Esophagus squamous epithelium (tissue), 5 donors: ENCODE data around the gene RABGAP1L. TPM values are rescaled to one million over a fixed set of nuclear protein-coding genes. Genes with fewer than 3 reads are reported as not detected.

Source experiments
- DNase-seq: peaks from one replicate; lab custom pipeline; 2025; lab: John Stamatoyannopoulos, UW
- H3K27ac ChIP-seq, 4 donors: fragments of 200-600 bp; sonication (generic); one replicate each; pipeline ENCODE4 v1.5.1; 2016 to 2019; ENCODE audit warnings: mild to moderate bottlenecking in 1 of 4
- H3K27me3 ChIP-seq, 4 donors: fragments of 200-600 bp; sonication (generic); 1 replicate in 3 of 4; 2 replicates in 1 of 4; pipeline versions ENCODE4 v1.5.1 to v1.6.0; 2017 to 2021; ENCODE audit warnings: antibody characterized with exemption in 1 of 4
- H3K36me3 ChIP-seq, 3 donors: fragments of 200-600 bp; sonication (generic); one replicate each; pipeline ENCODE4 v1.5.1; 2016 to 2019
- H3K4me1 ChIP-seq, 3 donors: fragments of 200-600 bp; sonication (generic); one replicate each; pipeline ENCODE4 v1.5.1; 2017 to 2019
- H3K4me3 ChIP-seq, 4 donors: fragments of 200-600 bp; sonication (generic); 1 replicate in 3 of 4; 2 replicates in 1 of 4; pipeline ENCODE4 v1.5.1; 2016 to 2019; ENCODE audit warnings: mild to moderate bottlenecking in 2 of 4, moderate library complexity in 1 of 4
- H3K9me3 ChIP-seq, 3 donors: fragments of 200-600 bp; sonication (generic); one replicate each; pipeline ENCODE4 v1.5.1; 2016 to 2019
- CTCF ChIP-seq, 6 experiments: fragments of 450-650 bp in 4 of 6; fragments of 200-600 bp in 2 of 6; sonication (generic) in 2 of 6; IDR thresholded peaks; one replicate each; pipeline ENCODE4 v1.5.1; 2016 to 2019; ENCODE audit warnings: antibody characterized with exemption in 6 of 6, mild to moderate bottlenecking in 4 of 6, moderate library complexity in 4 of 6
- POLR2A ChIP-seq, 4 donors: fragments of 450-650 bp; IDR thresholded peaks; one replicate each; pipeline ENCODE4 v1.6.1; 2017; ENCODE audit warnings: antibody characterized with exemption in 4 of 4, mild to moderate bottlenecking in 4 of 4, moderate library complexity in 3 of 4
- WGBS, 2 donors: methylation state at CpG; one replicate each; pipeline ENCODE4 v1.1.5; 2018; 5-methylcytosine and 5-hydroxymethylcytosine counted together
- intact Hi-C: fragments of 100-400 bp; cut with DNase I; formaldehyde crosslinking; loops from one replicate; pipeline ENCODE4 v1.15.0; 2022
- total RNA-seq, 4 donors: library from RNA; depleted of rRNA; stranded (reverse); fragments of >200 nt; gene quantifications; one replicate each; pipeline ENCODE4 v1.1.0, GENCODE V29; 2016
- donor health status: DM: yes; HTN: yes; CAD: no.

The RABGAP1L gene
- total RNA-seq, 4 donors from 2014 or later, result 35.7 to 45.6 (median 41.0) TPM

DNA sequence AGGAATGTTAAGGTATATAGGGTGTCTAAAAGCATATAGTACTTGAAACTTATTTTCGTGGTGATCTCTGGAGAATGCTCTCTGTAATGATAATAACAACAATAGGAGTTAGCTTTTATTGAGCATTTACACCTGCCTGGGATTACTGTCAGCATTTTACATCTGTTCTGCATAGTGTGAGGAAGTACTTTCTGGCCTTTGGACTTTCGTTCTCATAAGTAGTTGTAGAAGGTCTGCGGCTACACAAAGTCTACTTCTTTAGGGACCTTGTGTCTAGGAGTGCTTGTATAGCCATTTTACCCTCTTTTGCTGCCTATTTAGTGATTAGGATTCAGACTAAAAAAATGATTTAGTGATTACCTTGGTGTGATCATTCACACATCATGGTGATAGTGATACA lies 184.8 kb downstream of the RABGAP1L start:
- no peaks in the 10 kb centered on the region for H3K36me3 ChIP-seq
- no peaks in the 10 kb centered on the region for H3K27me3 ChIP-seq
- peaks cover 0 to 4% (median 0%) of the 10 kb centered on the region in 3 donors for H3K9me3 ChIP-seq
- no peaks in the 10 kb centered on the region for H3K4me1 ChIP-seq
- H3K27ac ChIP-seq, result no peak overlapping the region
- WGBS, 2 donors, result 86 to 87% methylated on average over 3 of the region's 3 CpGs
- intact Hi-C loops, result no loop called here
- H3K4me3 ChIP-seq, result no peak overlapping the region
- no peak for TF ChIP-seq CTCF (IDR thresholded peaks at IDR 0.05)
- no peak for TF ChIP-seq POLR2A (IDR thresholded peaks at IDR 0.05)
- DNase-seq, result no peak

DNA sequence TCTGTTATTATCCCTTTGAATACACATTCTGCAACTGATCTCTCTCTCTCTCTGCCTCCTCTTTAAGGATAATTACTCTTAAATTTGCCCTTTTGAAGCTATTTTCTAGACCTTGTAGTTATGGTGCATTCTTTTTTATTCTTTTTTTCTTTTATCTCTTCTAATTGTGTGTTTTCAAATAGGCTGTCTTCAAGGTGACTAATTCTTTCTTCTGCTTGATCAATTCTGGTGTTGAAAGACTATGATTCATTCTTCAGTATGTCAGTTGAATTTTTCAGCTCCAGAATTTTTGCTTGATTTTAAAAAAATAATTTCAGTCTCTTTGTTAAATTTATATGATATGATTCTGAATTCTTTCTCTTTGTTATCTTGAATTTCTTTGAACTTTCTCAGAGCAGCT lies 192.8 kb downstream of the RABGAP1L start:
- no peak for DNase-seq
- no peak overlapping the region for H3K4me3 ChIP-seq

GRCh38 chr1:174352883-174353608 lies 193.7 kb downstream of the RABGAP1L start:
- H3K36me3 ChIP-seq, result no peaks in the 10 kb centered on the region
- DNase-seq, result no peak
- no peak for TF ChIP-seq CTCF (IDR thresholded peaks at IDR 0.05)
- no peak for TF ChIP-seq POLR2A (IDR thresholded peaks at IDR 0.05)
- no peaks in the 10 kb centered on the region for H3K27me3 ChIP-seq
- H3K27ac ChIP-seq, result no peak overlapping the region
- H3K4me3 ChIP-seq, result no peak overlapping the region
- WGBS, 2 donors, result 93 to 96% methylated on average over 2 to 3 of the region's 3 CpGs
- no peaks in the 10 kb centered on the region for H3K9me3 ChIP-seq
- intact Hi-C loops, result no loop called here
- H3K4me1 ChIP-seq, result no peaks in the 10 kb centered on the region

More for the DNA sequence above, 192.8 kb downstream of the RABGAP1L start:
- Histone ChIP-seq H3K36me3 (no peaks in the 10 kb centered on the region), H3K4me1 (no peaks in the 10 kb centered on the region), H3K9me3 (peaks cover 0 to 4% (median 0%) of the 10 kb centered on the region in 3 donors), H3K27ac (no peak overlapping the region), H3K27me3 (no peaks in the 10 kb centered on the region)
- TF ChIP-seq CTCF (IDR thresholded peaks at IDR 0.05), result no peak
- no peak for TF ChIP-seq POLR2A (IDR thresholded peaks at IDR 0.05)
- intact Hi-C loops, result no loop called here

DNA sequence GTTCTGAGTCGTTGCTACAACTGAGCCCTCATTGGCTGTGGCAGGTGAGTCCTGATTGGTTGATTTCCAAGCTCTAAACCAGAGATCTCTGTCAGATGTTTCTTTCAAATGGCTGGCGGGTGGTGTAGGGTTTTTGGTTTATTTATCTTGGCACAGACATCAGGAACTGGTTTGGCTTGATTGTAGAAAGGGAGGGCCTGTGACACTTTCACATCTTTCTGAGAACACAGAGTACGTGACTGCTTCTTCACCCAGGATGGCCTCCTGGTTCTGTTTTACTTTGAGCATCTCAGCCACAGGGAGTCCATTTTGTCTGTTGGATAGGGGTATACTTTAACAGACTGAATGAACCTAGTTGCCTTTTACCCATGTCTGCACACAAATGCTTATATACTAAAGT lies 199.0 kb downstream of the RABGAP1L start:
- H3K4me1 ChIP-seq, result peaks cover 0 to 3% (median 0%) of the 10 kb centered on the region in 3 donors
- H3K27me3 ChIP-seq, result no peaks in the 10 kb centered on the region
- WGBS, 2 donors, result 61 to 71% methylated on average over 3 of the region's 3 CpGs
- no peaks in the 10 kb centered on the region for H3K36me3 ChIP-seq
- no peak overlapping the region for H3K4me3 ChIP-seq
- intact Hi-C loops, result no loop called here
- no peak for DNase-seq
- H3K27ac ChIP-seq, result no peak overlapping the region
- TF ChIP-seq POLR2A (IDR thresholded peaks at IDR 0.05) (no peak), CTCF (IDR thresholded peaks at IDR 0.05) (no peak)
- no peaks in the 10 kb centered on the region for H3K9me3 ChIP-seq

GRCh38 chr1:174358786-174359453 lies 199.6 kb downstream of the RABGAP1L start:
- no peak for DNase-seq
- H3K27me3 ChIP-seq, result no peaks in the 10 kb centered on the region
- H3K27ac ChIP-seq, result no peak overlapping the region
- H3K9me3 ChIP-seq, result no peaks in the 10 kb centered on the region
- no peaks in the 10 kb centered on the region for H3K36me3 ChIP-seq
- TF ChIP-seq CTCF (IDR thresholded peaks at IDR 0.05) (no peak), POLR2A (IDR thresholded peaks at IDR 0.05) (no peak)
- no peak overlapping the region for H3K4me3 ChIP-seq
- WGBS, 2 donors, result 89 to 93% methylated on average over 6 of the region's 6 CpGs
- H3K4me1 ChIP-seq, result peaks cover 0 to 3% (median 0%) of the 10 kb centered on the region in 3 donors
- intact Hi-C loops, result no loop called here
